Fibroblast of mammary gland (primary cell): ENCODE data around the gene DDX1.

Source experiments
- DNase-seq: peaks from one replicate; pipeline ENCODE4 v3.0.0-alpha.2; 2010; ENCODE audit warnings: low read depth
- H3K4me3 ChIP-seq: 2 replicates; pipeline ENCODE4 v1.5.1; 2011; ENCODE audit warnings: low read depth, mild to moderate bottlenecking, low read length, moderate library complexity; ENCODE audit not compliant: control insufficient read depth
- CTCF ChIP-seq: conservative IDR thresholded peaks from 2 replicates; pipeline ENCODE4 v1.5.1; 2011; ENCODE audit warnings: low read depth, low read length, inconsistent platforms; ENCODE audit not compliant: control insufficient read depth, insufficient read depth

DDX1 gene

GRCh38 chr2:15668611-15669305 is 77.1 kb downstream of the DDX1 start:
- TF ChIP-seq CTCF = no peak
- peak; percentile 2 for DNase-seq

GRCh38 chr2:15669375-15669910 is 77.8 kb downstream of the DDX1 start:
- H3K4me3 ChIP-seq = no peak overlapping the region
- DNase-seq = no peak
- no peak for TF ChIP-seq CTCF

More at GRCh38 chr2:15668611-15669305, 77.1 kb downstream of the DDX1 start:
- H3K4me3 ChIP-seq = no peak overlapping the region

- DNase-seq = no peak
- no peak for TF ChIP-seq CTCF
- no peak overlapping the region for H3K4me3 ChIP-seq
Observed at GRCh38 chr2:15670469-15670868, 78.8 kb downstream of the DDX1 start.

GRCh38 chr2:15670981-15671380 is 79.3 kb downstream of the DDX1 start:
- no peak for DNase-seq
- TF ChIP-seq CTCF = no peak
- H3K4me3 ChIP-seq = no peak overlapping the region

- TF ChIP-seq CTCF = no peak
- H3K4me3 ChIP-seq = no peak overlapping the region
- DNase-seq = no peak
Observed at GRCh38 chr2:15671409-15671808, 79.7 kb downstream of the DDX1 start.

- no peak for TF ChIP-seq CTCF
- no peak for DNase-seq
- H3K4me3 ChIP-seq = no peak overlapping the region
Observed at GRCh38 chr2:15671842-15672815, 80.5 kb downstream of the DDX1 start.
